HepG2 (cell line): ENCODE measurements around the gene HSPB6. TPM values are rescaled to one million over a fixed set of nuclear protein-coding genes. Genes with fewer than 3 reads are reported as not detected.
A peak's percentile ranks its signal among the peaks of the same experiment; 100 is the strongest.

Source experiments
- CENPT ChIP-seq: sonication (generic); formaldehyde crosslinking; IDR thresholded peaks from 2 replicates; pipeline ENCODE4 v1.8.0; 2022; ENCODE audit warnings: low read depth, mild to moderate bottlenecking, moderate library complexity, missing genetic modification reagents
- CHD4 ChIP-seq: fragments of 200-600 bp; sonication (generic); IDR thresholded peaks from 2 replicates; pipeline ENCODE4 v1.7.0; 2017; ENCODE audit warnings: mild to moderate bottlenecking, low read length, borderline replicate concordance
- FIP1L1 ChIP-seq: fragments of 200-400 bp; formaldehyde crosslinking; IDR thresholded peaks from 2 replicates; pipeline ENCODE4 v1.6.1; 2018; ENCODE audit warnings: low read depth, mild to moderate bottlenecking, low read length, moderate library complexity, borderline replicate concordance; ENCODE audit not compliant: insufficient read depth
- HDAC6 ChIP-seq: fragments of 200-600 bp; sonication (generic); IDR thresholded peaks from 2 replicates; pipeline ENCODE4 v1.7.0; 2017; ENCODE audit warnings: mild to moderate bottlenecking, antibody characterized with exemption, low read length, low read depth
- HMG20B ChIP-seq: conservative IDR thresholded peaks from 2 replicates; pipeline ENCODE4 v1.6.1; 2016; ENCODE audit warnings: missing genetic modification reagents, missing compliant biosample characterization
- KDM1A ChIP-seq: IDR thresholded peaks from 2 replicates; pipeline ENCODE4 v1.6.1; 2016; ENCODE audit warnings: missing compliant biosample characterization
- NFE2L1 ChIP-seq: sonication (generic); formaldehyde crosslinking; IDR thresholded peaks from 2 replicates; pipeline ENCODE4 v1.4.0; 2020; ENCODE audit warnings: missing genetic modification reagents, mild to moderate bottlenecking, borderline replicate concordance
- NRL ChIP-seq: sonication (generic); formaldehyde crosslinking; IDR thresholded peaks from 2 replicates; pipeline ENCODE4 v1.5.0; 2020; ENCODE audit warnings: missing genetic modification reagents, mild to moderate bottlenecking, moderate library complexity, borderline replicate concordance
- PHF5A ChIP-seq: IDR thresholded peaks from one replicate; pipeline ENCODE4 v1.6.1; 2018; ENCODE audit warnings: low read depth, missing genetic modification reagents; ENCODE audit not compliant: unreplicated experiment
- POLR2A ChIP-seq, 2 experiments: IDR thresholded peaks; 2 replicates each; pipeline ENCODE4 v1.6.1; 2011; ENCODE audit warnings: low read depth in 2 of 2, low read length in 2 of 2, mild to moderate bottlenecking in 1 of 2, moderate library complexity in 1 of 2; ENCODE audit not compliant: insufficient read depth in 1 of 2
- RELA ChIP-seq: sonication (generic); formaldehyde crosslinking; IDR thresholded peaks from 2 replicates; pipeline ENCODE4 v1.4.0; 2020; ENCODE audit warnings: missing genetic modification reagents
- REPIN1 ChIP-seq: sonication (generic); formaldehyde crosslinking; IDR thresholded peaks from 2 replicates; pipeline ENCODE4 v1.8.0; 2022; ENCODE audit warnings: missing genetic modification reagents, low read depth, mild to moderate bottlenecking, borderline replicate concordance
- TARDBP ChIP-seq: sonication (generic); formaldehyde crosslinking; IDR thresholded peaks from 2 replicates; pipeline ENCODE4 v1.8.0; 2022; ENCODE audit warnings: mild to moderate bottlenecking, missing genetic modification reagents
- WIZ ChIP-seq: sonication (generic); formaldehyde crosslinking; IDR thresholded peaks from 2 replicates; pipeline ENCODE4 v1.5.1; 2020; ENCODE audit warnings: mild to moderate bottlenecking, missing genetic modification reagents
- ZNF136 ChIP-seq: sonication (generic); formaldehyde crosslinking; IDR thresholded peaks from 2 replicates; pipeline ENCODE4 v1.8.1; 2022; ENCODE audit warnings: low read depth, mild to moderate bottlenecking, moderate library complexity, missing genetic modification reagents
- ZNF232 ChIP-seq: sonication (generic); formaldehyde crosslinking; IDR thresholded peaks from 2 replicates; pipeline ENCODE4 v1.4.0; 2020; ENCODE audit warnings: missing genetic modification reagents, borderline replicate concordance
- ZNF256 ChIP-seq: sonication (generic); formaldehyde crosslinking; conservative IDR thresholded peaks from 2 replicates; pipeline ENCODE4 v1.4.0; 2020; ENCODE audit warnings: missing genetic modification reagents
- ZNF260 ChIP-seq: sonication (generic); formaldehyde crosslinking; IDR thresholded peaks from 2 replicates; pipeline ENCODE4 v1.4.0; 2020; ENCODE audit warnings: missing genetic modification reagents, low read depth, mild to moderate bottlenecking, borderline replicate concordance
- ZNF605 ChIP-seq: sonication (generic); formaldehyde crosslinking; IDR thresholded peaks from 2 replicates; pipeline ENCODE4 v1.8.0; 2022; ENCODE audit warnings: mild to moderate bottlenecking, missing genetic modification reagents
- ZNF841 ChIP-seq: sonication (generic); formaldehyde crosslinking; IDR thresholded peaks from 2 replicates; pipeline ENCODE4 v1.8.1; 2023; ENCODE audit warnings: missing genetic modification reagents, borderline replicate concordance
- polyA plus RNA-seq, 8 experiments: library from polyadenylated mRNA; depleted of rRNA in 3 of 8; stranded (reverse) in 7 of 8; unstranded in 1 of 8; fragments of >200 nt; fragmentation: Illumina TruSeq in 4 of 8; extraction: Trizol in 4 of 8; gene quantifications; 2 replicates each; pipeline versions ENCODE4 v1.2.1 to v1.2.3, GENCODE V29; 2011 to 2016; ENCODE audit warnings: low read depth in 4 of 8, missing spikeins in 1 of 8, mixed read lengths in 1 of 8; ENCODE audit not compliant: insufficient read depth in 1 of 8
- total RNA-seq, 5 experiments: library from RNA; depleted of rRNA; stranded (reverse); fragments of >200 nt; fragmentation: Illumina TruSeq; extraction: Trizol; gene quantifications; 2 replicates each; pipeline ENCODE4 v1.2.3, GENCODE V29; 2016; ENCODE audit warnings: low read depth in 1 of 5
- TF ChIP-seq, protein P1 (sequence below): fragments of 450-650 bp; IDR thresholded peaks from 2 replicates; pipeline ENCODE4 v1.6.1; 2016
- TF ChIP-seq, protein P2 (sequence below): sonication (generic); formaldehyde crosslinking; IDR thresholded peaks from 2 replicates; pipeline ENCODE4 v1.4.0; 2020; ENCODE audit warnings: missing genetic modification reagents
- TF ChIP-seq, protein P3 (sequence below): sonication (generic); formaldehyde crosslinking; IDR thresholded peaks from 2 replicates; pipeline ENCODE4 v1.5.0; 2020; ENCODE audit warnings: missing genetic modification reagents
- TF ChIP-seq, protein P4 (sequence below): sonication (generic); formaldehyde crosslinking; IDR thresholded peaks from 2 replicates; pipeline ENCODE4 v1.5.0; 2020; ENCODE audit warnings: missing genetic modification reagents, mild to moderate bottlenecking, borderline replicate concordance

HSPB6 gene
- total and polyA plus RNA-seq, 2 of the 13 experiments (the other 11 are each of a cell fraction or from before 2014, with no cell fraction given): 0.18 TPM; not detected in 1

DNA sequence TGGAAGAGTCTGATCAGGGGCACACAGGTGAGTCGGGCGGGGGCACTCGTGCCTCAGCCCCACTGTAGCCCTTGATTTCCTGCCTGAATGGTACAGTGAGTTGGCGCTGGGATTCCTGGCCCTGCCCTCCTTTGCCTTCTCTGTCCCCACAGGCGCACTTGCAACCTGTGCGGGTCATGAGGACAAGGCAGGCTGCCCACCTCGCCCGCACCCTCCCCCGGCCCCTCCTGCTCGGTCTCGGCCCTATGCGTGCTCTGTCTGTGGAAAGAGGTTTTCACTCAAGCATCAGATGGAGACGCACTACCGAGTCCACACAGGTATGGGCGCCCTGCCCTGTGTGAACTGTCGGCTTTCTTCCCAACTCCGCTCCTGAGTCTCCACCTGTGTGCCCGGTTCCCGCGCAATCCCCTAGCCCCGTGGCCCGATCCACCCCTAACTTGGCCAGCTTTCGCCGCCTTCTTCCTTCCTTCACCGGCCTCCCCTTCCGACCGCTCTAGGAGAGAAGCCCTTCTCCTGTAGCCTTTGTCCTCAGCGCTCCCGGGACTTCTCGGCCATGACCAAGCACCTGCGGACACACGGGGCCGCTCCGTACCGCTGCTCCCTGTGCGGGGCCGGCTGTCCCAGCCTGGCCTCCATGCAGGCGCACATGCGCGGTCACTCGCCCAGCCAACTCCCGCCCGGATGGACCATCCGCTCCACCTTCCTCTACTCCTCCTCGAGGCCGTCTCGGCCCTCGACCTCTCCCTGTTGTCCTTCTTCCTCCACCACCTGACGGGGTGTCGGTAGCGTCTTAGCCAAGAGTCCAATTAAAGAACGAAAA is 40.6 kb downstream of the HSPB6 start (continued):
- TF ChIP-seq FIP1L1 (no peak), ZNF232 (no peak), NFE2L1 (CRISPR knock-in tag) (no peak), CENPT (CRISPR knock-in tag) (no peak), RELA (CRISPR knock-in tag) (no peak), KDM1A (CRISPR knock-in tag) (no peak), CHD4 (no peak), PHF5A (CRISPR knock-in tag) (no peak), REPIN1 (CRISPR knock-in tag) (no peak; the same call in 1 of the 2 replicates), ZNF841 (no peak), HDAC6 (no peak), POLR2A (IDR thresholded peaks at IDR 0.05; ENCODE audit: insufficient read depth in 1 of 2, low read depth in 2 of 2, low read length in 2 of 2) (peak in 1 of 2 experiments; percentile 64; a peak in 2 of 4 replicates), ZNF136 (CRISPR knock-in tag) (peak; percentile 49; the same call in 1 of the 2 replicates), NRL (peak; percentile 46), ZNF256 (CRISPR knock-in tag) (no peak), ZNF260 (CRISPR knock-in tag) (no peak), ZNF605 (CRISPR knock-in tag) (no peak), HMG20B (no peak), WIZ (CRISPR knock-in tag) (no peak), TARDBP (CRISPR knock-in tag) (no peak)
- TF ChIP-seq, protein P1, sequence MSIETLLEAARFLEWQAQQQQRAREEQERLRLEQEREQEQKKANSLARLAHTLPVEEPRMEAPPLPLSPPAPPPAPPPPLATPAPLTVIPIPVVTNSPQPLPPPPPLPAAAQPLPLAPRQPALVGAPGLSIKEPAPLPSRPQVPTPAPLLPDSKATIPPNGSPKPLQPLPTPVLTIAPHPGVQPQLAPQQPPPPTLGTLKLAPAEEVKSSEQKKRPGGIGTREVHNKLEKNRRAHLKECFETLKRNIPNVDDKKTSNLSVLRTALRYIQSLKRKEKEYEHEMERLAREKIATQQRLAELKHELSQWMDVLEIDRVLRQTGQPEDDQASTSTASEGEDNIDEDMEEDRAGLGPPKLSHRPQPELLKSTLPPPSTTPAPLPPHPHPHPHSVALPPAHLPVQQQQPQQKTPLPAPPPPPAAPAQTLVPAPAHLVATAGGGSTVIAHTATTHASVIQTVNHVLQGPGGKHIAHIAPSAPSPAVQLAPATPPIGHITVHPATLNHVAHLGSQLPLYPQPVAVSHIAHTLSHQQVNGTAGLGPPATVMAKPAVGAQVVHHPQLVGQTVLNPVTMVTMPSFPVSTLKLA: no peak
- TF ChIP-seq, protein P2, sequence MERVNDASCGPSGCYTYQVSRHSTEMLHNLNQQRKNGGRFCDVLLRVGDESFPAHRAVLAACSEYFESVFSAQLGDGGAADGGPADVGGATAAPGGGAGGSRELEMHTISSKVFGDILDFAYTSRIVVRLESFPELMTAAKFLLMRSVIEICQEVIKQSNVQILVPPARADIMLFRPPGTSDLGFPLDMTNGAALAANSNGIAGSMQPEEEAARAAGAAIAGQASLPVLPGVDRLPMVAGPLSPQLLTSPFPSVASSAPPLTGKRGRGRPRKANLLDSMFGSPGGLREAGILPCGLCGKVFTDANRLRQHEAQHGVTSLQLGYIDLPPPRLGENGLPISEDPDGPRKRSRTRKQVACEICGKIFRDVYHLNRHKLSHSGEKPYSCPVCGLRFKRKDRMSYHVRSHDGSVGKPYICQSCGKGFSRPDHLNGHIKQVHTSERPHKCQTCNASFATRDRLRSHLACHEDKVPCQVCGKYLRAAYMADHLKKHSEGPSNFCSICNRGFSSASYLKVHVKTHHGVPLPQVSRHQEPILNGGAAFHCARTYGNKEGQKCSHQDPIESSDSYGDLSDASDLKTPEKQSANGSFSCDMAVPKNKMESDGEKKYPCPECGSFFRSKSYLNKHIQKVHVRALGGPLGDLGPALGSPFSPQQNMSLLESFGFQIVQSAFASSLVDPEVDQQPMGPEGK (CRISPR knock-in tag): no peak
- TF ChIP-seq, protein P3, sequence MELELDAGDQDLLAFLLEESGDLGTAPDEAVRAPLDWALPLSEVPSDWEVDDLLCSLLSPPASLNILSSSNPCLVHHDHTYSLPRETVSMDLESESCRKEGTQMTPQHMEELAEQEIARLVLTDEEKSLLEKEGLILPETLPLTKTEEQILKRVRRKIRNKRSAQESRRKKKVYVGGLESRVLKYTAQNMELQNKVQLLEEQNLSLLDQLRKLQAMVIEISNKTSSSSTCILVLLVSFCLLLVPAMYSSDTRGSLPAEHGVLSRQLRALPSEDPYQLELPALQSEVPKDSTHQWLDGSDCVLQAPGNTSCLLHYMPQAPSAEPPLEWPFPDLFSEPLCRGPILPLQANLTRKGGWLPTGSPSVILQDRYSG (CRISPR knock-in tag): 0 out of 2 replicates have a peak, but pooled peaks have one; percentile 36
- TF ChIP-seq, protein P4, sequence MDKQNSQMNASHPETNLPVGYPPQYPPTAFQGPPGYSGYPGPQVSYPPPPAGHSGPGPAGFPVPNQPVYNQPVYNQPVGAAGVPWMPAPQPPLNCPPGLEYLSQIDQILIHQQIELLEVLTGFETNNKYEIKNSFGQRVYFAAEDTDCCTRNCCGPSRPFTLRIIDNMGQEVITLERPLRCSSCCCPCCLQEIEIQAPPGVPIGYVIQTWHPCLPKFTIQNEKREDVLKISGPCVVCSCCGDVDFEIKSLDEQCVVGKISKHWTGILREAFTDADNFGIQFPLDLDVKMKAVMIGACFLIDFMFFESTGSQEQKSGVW (CRISPR knock-in tag): no peak
